ENCODE results near the gene DDO.
"Not testable (repeated sequence)": the region's sequence is repeated elsewhere in the genome, so short reads cannot be mapped to it uniquely, and the experiment has no call there.

Gene DDO

GRCh38 chr6:110415086-110415916 lies at the start of gene DDO:
Gene DDO, minus strand, starts transcription at chr6:110415575. Its CDS starts 2,113 bp downstream, at chr6:110413462.
- DNase-seq (ENCODE audit: low read depth in 1 of 2, low spot score in 1 of 2) = no peak

- DNase-seq (ENCODE audit: low read depth in 1 of 2, low spot score in 1 of 2) = no peak
Observed at GRCh38 chr6:110462884-110463481, 47.6 kb upstream of the DDO start.

- DNase-seq (ENCODE audit: low read depth in 1 of 2, low spot score in 1 of 2) = no peak
Observed at GRCh38 chr6:110461376-110461775, 46.0 kb upstream of the DDO start.

DNA sequence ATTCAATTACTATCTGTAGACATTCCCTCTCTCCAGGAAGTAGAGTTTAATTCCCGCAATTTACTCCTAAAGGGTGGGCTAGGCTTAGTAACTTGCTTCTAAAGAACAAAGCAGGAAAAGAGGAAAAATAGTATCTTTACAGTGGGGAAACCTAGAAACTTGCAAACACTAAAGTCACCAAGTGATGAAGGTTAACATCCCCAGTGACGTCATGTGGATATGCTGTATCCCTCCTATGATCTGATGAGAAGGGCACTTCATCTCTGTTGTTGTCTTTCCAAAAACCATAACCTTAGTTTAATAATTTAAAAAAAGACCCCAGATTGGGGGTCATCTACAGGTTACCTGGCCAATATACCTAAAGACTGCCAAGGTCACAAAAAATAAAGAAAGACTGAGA lies 43.8 kb upstream of the DDO start:
- no peak for DNase-seq (ENCODE audit: low read depth in 1 of 2, low spot score in 1 of 2)

GRCh38 chr6:110458476-110458875 lies 43.1 kb upstream of the DDO start:
- no peak for DNase-seq (ENCODE audit: low read depth in 1 of 2, low spot score in 1 of 2)

DNA sequence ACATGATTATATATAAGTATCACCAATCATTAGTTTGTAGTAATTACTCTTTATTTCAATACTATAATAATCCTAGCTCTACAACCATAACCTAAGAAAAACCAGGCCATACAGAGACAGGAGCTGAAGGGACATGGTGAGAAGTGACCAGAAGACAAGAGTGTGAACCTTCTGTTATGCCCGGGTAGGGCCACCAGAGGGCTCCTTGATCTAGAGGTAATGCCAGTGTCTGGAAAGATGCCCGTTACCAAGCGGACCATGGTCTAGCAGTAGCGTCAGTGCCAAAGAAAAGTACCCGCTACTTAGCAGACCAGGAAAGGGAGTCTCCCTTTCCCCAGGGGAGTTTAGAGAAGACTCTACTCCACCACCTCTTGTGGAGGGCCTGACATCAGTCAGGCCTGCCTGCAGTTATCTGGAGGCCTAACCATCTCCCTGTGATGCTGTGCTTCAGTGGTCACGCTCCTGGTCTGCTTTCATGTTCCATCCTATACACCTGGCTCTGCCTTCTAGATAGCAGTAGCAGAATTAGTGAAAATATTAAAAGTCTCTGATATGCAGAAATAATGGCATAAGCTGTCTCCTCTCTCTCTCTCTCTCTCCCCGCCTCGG lies 42.3 kb upstream of the DDO start:
- not testable (repeated sequence) for DNase-seq (ENCODE audit: low read depth in 1 of 2, low spot score in 1 of 2)

- no peak for DNase-seq (ENCODE audit: low read depth in 1 of 2, low spot score in 1 of 2)
Observed at GRCh38 chr6:110456694-110457093, 41.3 kb upstream of the DDO start.

GRCh38 chr6:110449541-110449895 lies 34.1 kb upstream of the DDO start:
- no peak for DNase-seq (ENCODE audit: low read depth in 1 of 2, low spot score in 1 of 2)

GRCh38 chr6:110448846-110449540 lies 33.6 kb upstream of the DDO start:
- no peak for DNase-seq (ENCODE audit: low read depth in 1 of 2, low spot score in 1 of 2)

DNA sequence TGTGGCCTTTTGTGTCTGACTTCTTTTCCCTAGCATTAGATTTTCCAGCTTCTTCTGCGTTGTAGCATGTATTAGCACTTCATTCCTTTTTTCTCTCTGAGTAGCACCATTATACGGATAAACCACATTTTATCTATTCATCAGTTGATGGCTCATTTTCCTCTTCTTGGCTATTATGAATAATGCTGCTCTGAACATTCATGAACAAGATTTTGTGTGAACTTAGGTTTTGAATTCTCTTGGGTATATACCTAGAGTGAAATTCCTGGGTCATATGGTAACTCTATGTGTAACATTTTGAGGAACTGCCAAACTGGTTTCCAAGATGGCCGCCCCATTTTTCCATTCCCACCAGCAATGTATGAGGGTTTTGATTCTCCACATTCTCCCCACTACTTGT lies 32.4 kb upstream of the DDO start:
- DNase-seq (ENCODE audit: low read depth in 1 of 2, low spot score in 1 of 2) = no peak

DNA sequence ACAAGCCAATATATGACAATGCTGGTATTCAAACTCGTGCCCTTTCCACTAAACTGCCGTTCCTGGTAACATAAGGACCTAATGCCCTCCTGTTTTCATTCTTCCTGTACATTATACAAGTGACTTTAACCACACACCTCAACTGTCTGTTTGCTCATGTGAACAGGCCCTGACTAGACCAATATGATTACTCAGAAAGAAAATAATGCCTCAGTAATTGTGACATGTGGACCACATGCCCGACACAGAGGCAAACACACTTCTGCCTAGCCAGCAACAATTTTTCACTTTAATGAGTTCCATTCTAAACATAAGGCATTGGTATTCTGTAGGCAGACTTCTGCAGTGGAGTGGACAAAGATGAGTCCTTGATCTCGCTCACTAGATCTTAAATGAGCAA lies 31.0 kb upstream of the DDO start:
- DNase-seq (ENCODE audit: low read depth in 1 of 2, low spot score in 1 of 2) = no peak

GRCh38 chr6:110440026-110440425 lies 24.7 kb upstream of the DDO start:
- no peak for DNase-seq (ENCODE audit: low read depth in 1 of 2, low spot score in 1 of 2)

DNA sequence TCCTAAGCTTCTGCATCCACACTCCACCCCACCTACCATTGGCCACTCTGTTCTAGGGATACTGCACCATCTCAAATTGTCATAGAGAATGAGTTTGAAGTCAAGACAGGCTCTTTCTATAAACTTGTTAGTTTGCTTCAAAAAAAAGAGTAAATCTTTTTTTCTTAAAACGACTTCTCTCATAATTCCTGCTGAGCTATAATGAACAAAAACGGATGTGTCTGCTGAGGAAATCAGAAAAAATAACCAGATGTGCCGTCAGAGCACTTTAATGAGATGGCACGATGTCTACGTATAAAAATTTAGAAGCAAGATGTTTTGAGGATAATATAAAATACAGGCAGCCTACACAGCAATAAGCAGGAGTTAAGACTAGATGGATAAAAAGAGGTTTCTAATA lies 24.0 kb upstream of the DDO start:
- no peak for DNase-seq (ENCODE audit: low read depth in 1 of 2, low spot score in 1 of 2)

DNA sequence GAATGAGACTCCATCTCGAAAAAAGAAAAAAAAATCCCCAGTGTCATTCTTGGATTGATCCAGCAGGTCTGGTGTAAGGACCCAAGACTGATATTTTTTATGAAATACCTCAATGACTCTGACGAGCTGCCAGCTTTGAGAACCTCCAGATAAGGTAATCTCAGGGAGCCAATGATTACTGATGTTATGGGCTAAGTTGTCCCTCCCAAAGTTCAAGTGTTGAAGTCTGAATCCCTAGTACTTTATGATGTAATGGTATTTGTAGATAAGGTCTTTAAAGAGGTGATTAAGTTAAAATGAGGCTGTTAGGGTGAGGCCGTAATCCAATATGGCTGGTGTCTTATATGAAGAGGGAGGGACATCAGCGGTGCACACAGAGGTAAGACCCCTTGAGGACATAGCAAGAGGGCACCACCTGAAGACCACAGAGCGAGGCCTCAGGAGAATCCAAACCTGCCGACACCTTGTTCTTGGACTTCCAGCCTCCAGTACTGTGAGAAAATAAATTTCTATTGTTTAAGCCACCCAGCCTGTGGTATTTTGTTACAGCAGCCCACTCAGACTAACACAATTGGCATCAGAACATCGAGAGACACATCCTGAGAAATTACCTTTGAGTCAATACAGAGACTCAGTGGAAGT lies 19.7 kb upstream of the DDO start:
- no peak for DNase-seq (ENCODE audit: low read depth in 1 of 2, low spot score in 1 of 2)

DNA sequence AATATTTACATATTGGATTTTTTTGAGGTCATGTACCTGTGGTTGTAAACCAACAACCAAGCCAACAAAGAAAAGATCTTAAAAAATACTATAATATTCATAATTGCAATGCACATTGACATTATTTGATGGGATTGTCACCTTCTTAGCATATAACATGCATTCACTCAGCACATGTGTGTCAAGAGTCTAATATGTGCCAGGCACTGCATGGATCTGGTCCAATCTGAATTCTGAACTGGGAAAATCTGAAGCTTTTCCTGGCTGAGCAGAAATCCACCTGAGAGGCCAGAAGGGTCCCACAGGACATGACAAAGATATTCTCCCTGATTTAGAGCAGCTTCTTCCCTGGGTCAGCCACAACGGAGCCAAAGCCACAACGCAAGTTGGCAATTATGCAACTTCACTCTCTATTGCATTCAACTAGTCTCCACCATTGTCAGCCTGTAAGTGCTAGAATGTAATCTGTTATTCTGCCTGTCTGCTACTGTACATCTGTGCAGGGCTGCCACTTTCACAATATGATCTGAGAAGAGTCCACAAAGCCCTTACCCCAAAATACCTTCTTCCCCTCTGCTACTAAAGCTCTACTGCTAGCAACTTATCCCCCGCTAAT lies 17.0 kb upstream of the DDO start:
- DNase-seq (ENCODE audit: low read depth in 1 of 2, low spot score in 1 of 2) = no peak

GRCh38 chr6:110430741-110431140 lies 15.4 kb upstream of the DDO start:
- DNase-seq (ENCODE audit: low read depth in 1 of 2, low spot score in 1 of 2) = no peak

DNA sequence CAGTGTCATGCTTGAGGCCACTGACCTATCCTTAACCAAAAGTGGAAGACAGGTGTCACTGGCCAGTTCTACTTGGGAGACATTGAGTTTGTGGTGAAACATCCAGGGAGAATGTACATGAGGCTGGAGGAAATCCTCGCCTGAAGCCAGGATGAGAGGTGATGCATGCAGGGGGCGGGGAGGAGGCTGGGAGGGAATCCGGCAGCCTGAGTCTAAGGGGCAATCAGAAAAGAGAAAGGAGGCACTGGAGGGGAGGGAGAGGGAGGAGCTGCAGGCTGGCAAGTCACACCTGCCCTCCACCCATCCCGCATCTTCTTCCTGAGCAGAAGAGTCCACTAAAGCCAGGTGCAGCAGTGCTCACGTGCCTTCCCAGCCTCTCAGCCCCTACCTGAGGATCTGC lies 14.9 kb upstream of the DDO start:
- no peak for DNase-seq (ENCODE audit: low read depth in 1 of 2, low spot score in 1 of 2)

DNA sequence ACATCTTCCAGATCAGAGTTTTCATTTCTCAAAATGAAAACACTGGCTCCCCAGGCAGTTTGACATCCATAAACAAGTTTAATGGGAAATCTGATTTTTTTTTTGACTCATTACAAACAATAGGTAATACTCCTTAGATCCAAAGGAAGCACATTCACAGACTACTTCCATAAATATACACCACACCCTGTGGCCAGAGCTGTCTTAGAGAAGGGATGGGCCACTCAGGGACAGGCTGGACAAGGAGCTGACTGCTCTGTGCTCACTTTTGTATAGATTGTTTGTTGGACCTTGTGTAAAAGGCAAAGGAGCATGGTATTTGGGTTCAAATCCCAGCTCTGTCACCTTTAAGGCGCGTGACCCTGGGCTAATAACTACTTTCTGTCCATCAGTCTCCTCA lies 12.8 kb upstream of the DDO start:
- DNase-seq (ENCODE audit: low read depth in 1 of 2, low spot score in 1 of 2) = no peak

DNA sequence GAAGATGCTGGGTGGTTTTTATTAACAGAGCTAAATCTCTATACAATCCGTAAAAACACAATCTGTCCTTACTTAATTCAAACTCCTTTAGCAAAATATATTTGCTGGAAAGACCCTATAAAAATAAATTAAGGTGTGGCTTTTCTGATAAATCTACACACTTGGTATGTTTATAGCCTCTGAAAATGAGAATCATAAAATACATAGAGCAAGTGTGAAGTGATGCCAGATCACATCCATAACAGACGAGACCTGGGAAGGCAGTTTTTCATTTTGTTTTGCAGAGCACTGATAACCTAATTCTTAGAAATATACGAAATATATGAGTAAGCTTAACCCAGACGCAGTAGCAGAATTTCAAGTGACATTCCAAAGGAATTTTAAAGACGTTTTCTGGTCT lies 10.4 kb upstream of the DDO start:
- no peak for DNase-seq (ENCODE audit: low read depth in 1 of 2, low spot score in 1 of 2)

GRCh38 chr6:110422444-110422822 lies 7.1 kb upstream of the DDO start:
- DNase-seq (ENCODE audit: low read depth in 1 of 2, low spot score in 1 of 2) = no peak
